Measurements from ENCODE around the gene DCC. TPM values are rescaled to one million over a fixed set of nuclear protein-coding genes. Genes with fewer than 3 reads are reported as not detected.
A peak's percentile ranks its signal among the peaks of the same experiment; 100 is the strongest.

Gene DCC
- total and polyA plus RNA-seq, 2 experiments from 2014 or later: 0.27 to 0.38 TPM

- DNase-seq (ENCODE audit: low read depth in 1 of 2, low spot score in 1 of 2): peak in 1 of 2 donors; percentile 49
- H3K9me3 ChIP-seq (ENCODE audit: low read depth): no peaks in the 10 kb centered on the region
Observed at GRCh38 chr18:53004798-53005197, 664.8 kb downstream of the DCC start.

GRCh38 chr18:53018791-53019190 lies 678.8 kb downstream of the DCC start:
- no peaks in the 10 kb centered on the region for H3K27me3 ChIP-seq
- H3K36me3 ChIP-seq: no peaks in the 10 kb centered on the region
- no peaks in the 10 kb centered on the region for H3K9me3 ChIP-seq (ENCODE audit: low read depth)
- no peak for TF ChIP-seq CTCF (IDR thresholded peaks at IDR 0.05; ENCODE audit: low read depth, low read length)
- peak; percentile 0 to 55 for DNase-seq (ENCODE audit: low read depth in 1 of 2, low spot score in 1 of 2)
- no peaks in the 10 kb centered on the region for H3K4me1 ChIP-seq (ENCODE audit: low read depth)
- H3K27ac ChIP-seq: no peak overlapping the region
- H3K4me3 ChIP-seq: no peak overlapping the region

More at GRCh38 chr18:53004798-53005197, 664.8 kb downstream of the DCC start:
- Histone ChIP-seq H3K27ac (no peak overlapping the region), H3K4me3 (no peak overlapping the region), H3K36me3 (no peaks in the 10 kb centered on the region), H3K4me1 (ENCODE audit: low read depth) (no peaks in the 10 kb centered on the region), H3K27me3 (no peaks in the 10 kb centered on the region)
- TF ChIP-seq CTCF (IDR thresholded peaks at IDR 0.05; ENCODE audit: low read depth, low read length): no peak

GRCh38 chr18:53025247-53025646 lies 685.2 kb downstream of the DCC start:
- Histone ChIP-seq H3K4me3 (no peak overlapping the region), H3K4me1 (ENCODE audit: low read depth) (no peaks in the 10 kb centered on the region), H3K27me3 (no peaks in the 10 kb centered on the region), H3K36me3 (no peaks in the 10 kb centered on the region), H3K9me3 (ENCODE audit: low read depth) (no peaks in the 10 kb centered on the region), H3K27ac (no peak overlapping the region)
- DNase-seq (ENCODE audit: low read depth in 1 of 2, low spot score in 1 of 2): no peak
- no peak for TF ChIP-seq CTCF (IDR thresholded peaks at IDR 0.05; ENCODE audit: low read depth, low read length)

DNA sequence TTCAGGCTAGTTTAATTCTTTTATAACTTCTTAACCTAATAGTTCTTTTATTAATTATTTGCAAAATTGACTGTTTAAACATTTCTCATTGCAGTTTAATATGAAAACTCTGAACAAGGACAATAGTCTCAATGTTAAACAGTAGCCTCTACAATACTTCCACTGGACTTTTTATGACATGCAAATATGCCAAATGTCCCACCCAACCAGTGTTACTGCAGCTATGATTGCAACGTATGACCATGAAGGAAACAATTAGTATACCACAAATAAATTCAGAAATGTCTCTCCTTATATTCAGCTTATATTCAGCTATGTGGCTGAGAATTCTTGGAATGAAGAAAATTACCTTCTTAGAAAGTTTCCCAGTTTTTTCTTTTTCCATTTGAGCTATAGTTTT lies 688.6 kb downstream of the DCC start:
- no peak for TF ChIP-seq CTCF (IDR thresholded peaks at IDR 0.05; ENCODE audit: low read depth, low read length)
- Histone ChIP-seq H3K27me3 (no peaks in the 10 kb centered on the region), H3K4me1 (ENCODE audit: low read depth) (no peaks in the 10 kb centered on the region), H3K36me3 (no peaks in the 10 kb centered on the region), H3K9me3 (ENCODE audit: low read depth) (no peaks in the 10 kb centered on the region), H3K27ac (no peak overlapping the region), H3K4me3 (no peak overlapping the region)
- DNase-seq (ENCODE audit: low read depth in 1 of 2, low spot score in 1 of 2): no peak

- no peak for TF ChIP-seq CTCF (IDR thresholded peaks at IDR 0.05; ENCODE audit: low read depth, low read length)
- H3K36me3 ChIP-seq: no peaks in the 10 kb centered on the region
- no peak overlapping the region for H3K4me3 ChIP-seq
- no peak overlapping the region for H3K27ac ChIP-seq
- DNase-seq (ENCODE audit: low read depth in 1 of 2, low spot score in 1 of 2): no peak
- no peaks in the 10 kb centered on the region for H3K9me3 ChIP-seq (ENCODE audit: low read depth)
- H3K27me3 ChIP-seq: no peaks in the 10 kb centered on the region
- no peaks in the 10 kb centered on the region for H3K4me1 ChIP-seq (ENCODE audit: low read depth)
Observed at GRCh38 chr18:53033128-53033527, 693.1 kb downstream of the DCC start.

DNA sequence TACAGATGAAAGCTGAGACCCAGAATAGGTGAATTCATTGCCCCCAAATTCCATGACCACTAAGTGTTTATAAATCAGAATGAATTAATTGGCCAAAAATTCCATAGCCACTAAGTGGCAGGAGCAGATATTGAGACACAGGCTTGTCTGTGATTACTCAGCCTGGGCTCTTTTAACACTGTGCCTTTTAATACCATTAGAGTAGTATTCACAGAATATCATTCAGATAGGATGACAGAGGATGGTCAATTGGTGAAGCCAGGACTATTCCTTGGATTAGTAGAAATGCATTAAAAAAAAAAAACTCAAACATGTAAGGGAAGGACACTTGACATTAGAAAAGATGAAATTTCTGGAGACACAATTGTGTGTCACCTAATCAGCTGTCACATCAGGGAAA lies 698.6 kb downstream of the DCC start:
- H3K27ac ChIP-seq: no peak overlapping the region
- H3K4me3 ChIP-seq: no peak overlapping the region
- no peaks in the 10 kb centered on the region for H3K9me3 ChIP-seq (ENCODE audit: low read depth)
- no peak for TF ChIP-seq CTCF (IDR thresholded peaks at IDR 0.05; ENCODE audit: low read depth, low read length)
- H3K27me3 ChIP-seq: no peaks in the 10 kb centered on the region
- no peak for DNase-seq (ENCODE audit: low read depth in 1 of 2, low spot score in 1 of 2)
- no peaks in the 10 kb centered on the region for H3K4me1 ChIP-seq (ENCODE audit: low read depth)
- H3K36me3 ChIP-seq: no peaks in the 10 kb centered on the region
